GM23338 (cell line): ENCODE measurements around the gene TMEM225B. TPM values are rescaled to one million over a fixed set of nuclear protein-coding genes. Genes with fewer than 3 reads are reported as not detected.
"Not testable (repeated sequence)": the region's sequence is repeated elsewhere in the genome, so short reads cannot be mapped to it uniquely, and the experiment has no call there.

Experiments used
- ATAC-seq: fragments of 200-7000 bp; cut with Tn5 transposase; 3 replicates; pipeline ENCODE4 v1.9.1; 2020
- DNase-seq: peaks from one replicate; pipeline ENCODE4 v3.0.0-alpha.2; 2015; ENCODE audit warnings: low spot score
- H2AFZ ChIP-seq: fragments of 200-600 bp; sonication (generic); 2 replicates; pipeline ENCODE4 v1.8.0; 2016; ENCODE audit warnings: antibody characterized with exemption, mild to moderate bottlenecking, moderate library complexity
- H3F3A ChIP-seq: fragments of 200-600 bp; sonication (generic); replicated peaks from 2 replicates; pipeline ENCODE4 v1.8.0; 2017; ENCODE audit warnings: antibody characterized with exemption, mixed run types, low read depth
- H3K27ac ChIP-seq: fragments of 200-600 bp; sonication (generic); 2 replicates; pipeline ENCODE4 v1.6.1; 2016; ENCODE audit warnings: low read depth
- H3K27me3 ChIP-seq: fragments of 200-600 bp; sonication (generic); 2 replicates; pipeline ENCODE4 v1.8.0; 2016; ENCODE audit warnings: mild to moderate bottlenecking, mixed run types, moderate library complexity; ENCODE audit not compliant: insufficient read depth
- H3K36me3 ChIP-seq: fragments of 200-600 bp; sonication (generic); 2 replicates; pipeline ENCODE4 v1.8.0; 2016; ENCODE audit warnings: mild to moderate bottlenecking; ENCODE audit not compliant: insufficient read depth
- H3K4me1 ChIP-seq: fragments of 200-600 bp; sonication (generic); 2 replicates; pipeline ENCODE4 v1.8.0; 2016; ENCODE audit warnings: mild to moderate bottlenecking, moderate library complexity; ENCODE audit not compliant: insufficient read depth
- H3K4me2 ChIP-seq: fragments of 200-600 bp; sonication (generic); 2 replicates; pipeline ENCODE4 v1.7.1; 2017; ENCODE audit warnings: mixed run types
- H3K4me3 ChIP-seq: fragments of 200-600 bp; sonication (generic); 2 replicates; pipeline ENCODE4 v1.6.1; 2016; ENCODE audit warnings: mixed run types
- H3K79me2 ChIP-seq: fragments of 200-600 bp; sonication (generic); replicated peaks from 2 replicates; pipeline ENCODE4 v1.8.0; 2017; ENCODE audit warnings: mild to moderate bottlenecking; ENCODE audit not compliant: insufficient read depth
- H3K9me2 ChIP-seq: fragments of 200-600 bp; sonication (generic); 2 replicates; pipeline ENCODE4 v1.8.0; 2017; ENCODE audit not compliant: insufficient read depth
- H4K20me1 ChIP-seq: fragments of 200-600 bp; sonication (generic); replicated peaks from 2 replicates; pipeline ENCODE4 v1.8.0; 2017; ENCODE audit warnings: mild to moderate bottlenecking; ENCODE audit not compliant: insufficient read depth
- H3K27ac Mint-ChIP-seq: 2 replicates; pipeline ENCODE4 v1.8.0; 2020; ENCODE audit warnings: inconsistent platforms, mild to moderate bottlenecking, moderate library complexity, mixed read lengths
- H3K27me3 Mint-ChIP-seq: 3 replicates; pipeline ENCODE4 v1.8.0; 2022; ENCODE audit warnings: low read depth, mild to moderate bottlenecking, moderate library complexity, mixed read lengths, inconsistent platforms; ENCODE audit not compliant: insufficient read depth, poor library complexity
- H3K36me3 Mint-ChIP-seq: 3 replicates; pipeline ENCODE4 v1.8.0; 2021; ENCODE audit warnings: low read depth, mild to moderate bottlenecking, inconsistent platforms, moderate library complexity, mixed read lengths
- H3K4me1 Mint-ChIP-seq: 3 replicates; pipeline ENCODE4 v1.8.0; 2020; ENCODE audit warnings: mild to moderate bottlenecking, inconsistent platforms, mixed read lengths
- H3K4me3 Mint-ChIP-seq: 3 replicates; pipeline ENCODE4 v1.8.0; 2021; ENCODE audit warnings: moderate library complexity, mild to moderate bottlenecking, inconsistent platforms, mixed read lengths
- H3K9me3 Mint-ChIP-seq: 3 replicates; pipeline ENCODE4 v1.8.0; 2020; ENCODE audit warnings: moderate library complexity, mild to moderate bottlenecking, inconsistent platforms, mixed read lengths
- EZH2 ChIP-seq: fragments of 200-600 bp; sonication (generic); IDR thresholded peaks from one replicate; pipeline ENCODE4 v1.8.0; 2017; ENCODE audit warnings: antibody characterized with exemption, mild to moderate bottlenecking, low read depth; ENCODE audit not compliant: unreplicated experiment
- NANOG ChIP-seq: IDR thresholded peaks from 2 replicates; pipeline ENCODE4 v1.6.1; 2016; ENCODE audit warnings: antibody characterized with exemption, borderline replicate concordance
- REST ChIP-seq: IDR thresholded peaks from one replicate; pipeline ENCODE4 v1.6.1; 2018; ENCODE audit warnings: antibody characterized with exemption; ENCODE audit not compliant: unreplicated experiment
- STAT1 ChIP-seq: IDR thresholded peaks from one replicate; pipeline ENCODE4 v1.6.1; 2016; ENCODE audit warnings: antibody characterized with exemption; ENCODE audit not compliant: unreplicated experiment
- ZNF114 ChIP-seq: fragments of 250-450 bp; sonication (Bioruptor Pico); IDR thresholded peaks from 2 replicates; pipeline ENCODE4 v1.5.0; 2020; ENCODE audit warnings: mild to moderate bottlenecking, moderate library complexity
- ZNF331 ChIP-seq: fragments of 250-450 bp; sonication (Bioruptor Pico); IDR thresholded peaks from 2 replicates; pipeline ENCODE4 v1.5.0; 2020; ENCODE audit warnings: low read depth, mild to moderate bottlenecking, moderate library complexity
- polyA plus RNA-seq: library from polyadenylated mRNA; unstranded; fragments of >200 nt; fragmentation: Nextera tagmentation; extraction: Ambion mirVana; gene quantifications from 2 replicates; pipeline ENCODE4 v1.2.1, GENCODE V29; 2016
- total RNA-seq: library from RNA; depleted of rRNA; stranded (reverse); fragments of >200 nt; shearing (Covaris generic); gene quantifications from 2 replicates; pipeline ENCODE4 v1.2.3, GENCODE V29; 2014

Gene TMEM225B
- total and polyA plus RNA-seq, 2 experiments from 2014 or later = 0.45 TPM; not detected in 1

DNA sequence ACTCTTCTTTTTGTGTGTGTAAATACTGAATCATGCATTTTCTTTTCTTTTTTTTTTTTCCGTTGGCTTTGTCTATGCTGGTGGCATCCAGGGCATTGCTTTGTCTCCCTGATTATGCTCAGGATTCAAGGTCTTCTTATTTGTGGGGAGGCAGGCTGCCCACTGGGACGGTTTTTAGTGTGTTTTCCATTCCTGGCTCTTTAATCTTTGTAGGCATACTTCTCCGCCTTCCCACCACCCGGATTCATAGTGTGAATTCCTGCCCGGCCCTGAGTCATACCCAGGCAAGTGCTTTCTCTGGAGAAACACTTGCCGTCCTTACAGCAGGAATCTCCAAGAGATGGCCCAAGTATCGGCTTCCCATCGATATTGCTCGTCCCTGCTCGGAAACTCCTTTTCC, 34.4 kb upstream of the TMEM225B start:
- Mint-ChIP-seq H3K4me1 (no peaks in the 10 kb centered on the region), H3K4me3 (no peak overlapping the region), H3K27me3 (peaks cover 6% of the 10 kb centered on the region), H3K27ac (no peak overlapping the region), H3K36me3 (peaks cover 53% of the 10 kb centered on the region), H3K9me3 (no peaks in the 10 kb centered on the region)
- no peaks in the 10 kb centered on the region for H3K27me3 ChIP-seq
- H3K79me2 ChIP-seq = peaks cover 44% of the 10 kb centered on the region
- no peaks in the 10 kb centered on the region for H3K4me1 ChIP-seq
- H3K36me3 ChIP-seq = peaks cover 35% of the 10 kb centered on the region
- no peaks in the 10 kb centered on the region for H3K9me2 ChIP-seq
- TF ChIP-seq STAT1 (no peak), EZH2 (no peak), REST (no peak), ZNF114 (CRISPR knock-in tag) (no peak)
- no peak overlapping the region for H3K4me2 ChIP-seq
- H3F3A ChIP-seq = peaks cover 19% of the 10 kb centered on the region; the same call in 1 of the 2 replicates
- no peak for DNase-seq
- no peak overlapping the region for H3K27ac ChIP-seq
- no peak overlapping the region for H3K4me3 ChIP-seq
- ATAC-seq = no peak
- peaks cover 23% of the 10 kb centered on the region for H4K20me1 ChIP-seq
- no peak overlapping the region for H2AFZ ChIP-seq

- not testable (repeated sequence) for H3K27ac Mint-ChIP-seq, H3K4me1 ChIP-seq, H3F3A ChIP-seq, H3K4me2 ChIP-seq, H3K9me3 Mint-ChIP-seq, H3K4me3 ChIP-seq, H3K9me2 ChIP-seq, H3K4me3 Mint-ChIP-seq, H3K27me3 Mint-ChIP-seq, H3K27me3 ChIP-seq, ATAC-seq, H4K20me1 ChIP-seq, DNase-seq, H2AFZ ChIP-seq, H3K4me1 Mint-ChIP-seq, H3K27ac ChIP-seq
- H3K36me3 Mint-ChIP-seq = peaks cover 58% of the 10 kb centered on the region
- H3K79me2 ChIP-seq = peaks cover 21% of the 10 kb centered on the region; the same call in 1 of the 2 replicates
- H3K36me3 ChIP-seq = peaks cover 31% of the 10 kb centered on the region
Measured at GRCh38 chr7:99568770-99569169, 29.3 kb upstream of the TMEM225B start.

GRCh38 chr7:99571768-99572167, 26.3 kb upstream of the TMEM225B start:
- no peaks in the 10 kb centered on the region for H3K27me3 Mint-ChIP-seq
- no peak for ATAC-seq
- TF ChIP-seq NANOG (no peak), ZNF331 (CRISPR knock-in tag) (no peak), REST (no peak), STAT1 (no peak)

More at GRCh38 chr7:99571768-99572167, 26.3 kb upstream of the TMEM225B start:
- Histone ChIP-seq H3K9me2 (no peaks in the 10 kb centered on the region), H3K4me1 (peaks cover 15% of the 10 kb centered on the region), H3K4me3 (no peak overlapping the region), H3K27ac (no peak overlapping the region), H3K4me2 (no peak overlapping the region), H4K20me1 (peaks cover 6% of the 10 kb centered on the region; the same call in 1 of the 2 replicates), H3K36me3 (peaks cover 19% of the 10 kb centered on the region; the same call in 1 of the 2 replicates), H2AFZ (no peak overlapping the region), H3K27me3 (no peaks in the 10 kb centered on the region), H3K79me2 (0 out of 2 replicates have a peak, but pooled peaks cover 12% of the 10 kb centered on the region), H3F3A (no peaks in the 10 kb centered on the region)
- DNase-seq = no peak
- peaks cover 17% of the 10 kb centered on the region; the same call in 2 of the 3 replicates for H3K4me1 Mint-ChIP-seq
- H3K4me3 Mint-ChIP-seq = no peak overlapping the region
- peaks cover 40% of the 10 kb centered on the region for H3K36me3 Mint-ChIP-seq
- H3K27ac Mint-ChIP-seq = no peak overlapping the region
- H3K9me3 Mint-ChIP-seq = no peaks in the 10 kb centered on the region
